CD14-positive monocyte (primary cell): Measurements from ENCODE around the gene ZNF385B. TPM values are rescaled to one million over a fixed set of nuclear protein-coding genes. Genes with fewer than 3 reads are reported as not detected.

Experiments used
- DNase-seq, 3 donors: peaks; one replicate each; pipeline ENCODE4 v3.0.0-alpha.2; 2011 to 2022
- H2AFZ ChIP-seq: 2 replicates; pipeline ENCODE4 v1.6.0; 2012; ENCODE audit warnings: mild to moderate bottlenecking, low read depth, low read length, inconsistent platforms; ENCODE audit not compliant: insufficient read depth, poor library complexity, severe bottlenecking
- H3K27ac ChIP-seq, 2 donors: 1 replicate in 1 of 2; 2 replicates in 1 of 2; pipeline ENCODE4 v1.5.1; 2012 to 2013; ENCODE audit warnings: low read length in 2 of 2, control low read depth in 1 of 2, inconsistent platforms in 1 of 2, low read depth in 1 of 2, mild to moderate bottlenecking in 1 of 2
- H3K27me3 ChIP-seq, 2 donors: one replicate each; pipeline versions ENCODE4 v1.6.0 to v1.6.1; 2011 to 2013; ENCODE audit warnings: low read length in 2 of 2; ENCODE audit not compliant: control insufficient read depth in 2 of 2, insufficient read depth in 2 of 2
- H3K36me3 ChIP-seq, 2 donors: replicated peaks in 1 of 2; 1 replicate in 1 of 2; 2 replicates in 1 of 2; pipeline versions ENCODE4 v1.5.1 to v1.6.1; 2012 to 2013; ENCODE audit warnings: low read length in 2 of 2, control low read depth in 1 of 2, inconsistent platforms in 1 of 2, mild to moderate bottlenecking in 1 of 2; ENCODE audit not compliant: insufficient read depth in 2 of 2, control insufficient read depth in 1 of 2
- H3K4me1 ChIP-seq, 2 donors: 1 replicate in 1 of 2; 2 replicates in 1 of 2; pipeline versions ENCODE4 v1.5.1 to v1.6.1; 2012 to 2013; ENCODE audit warnings: low read length in 2 of 2, control low read depth in 1 of 2, inconsistent platforms in 1 of 2, mild to moderate bottlenecking in 1 of 2, moderate library complexity in 1 of 2; ENCODE audit not compliant: insufficient read depth in 2 of 2, control insufficient read depth in 1 of 2
- H3K4me2 ChIP-seq: replicated peaks from 2 replicates; pipeline ENCODE3; 2012; ENCODE audit warnings: low read length, moderate library complexity, mild to moderate bottlenecking; ENCODE audit not compliant: poor library complexity, severe bottlenecking; ENCODE audit errors: extremely low read depth
- H3K4me3 ChIP-seq, 3 experiments: fragments of 200-600 bp in 1 of 3; sonication (generic) in 1 of 3; replicated peaks in 1 of 3; 1 replicate in 2 of 3; 2 replicates in 1 of 3; pipeline ENCODE4 v1.5.1; 2011 to 2013; ENCODE audit warnings: low read length in 3 of 3, mild to moderate bottlenecking in 3 of 3, control low read depth in 2 of 3, low read depth in 2 of 3, inconsistent platforms in 1 of 3, moderate library complexity in 1 of 3
- H3K79me2 ChIP-seq: 2 replicates; pipeline ENCODE4 v1.6.0; 2012; ENCODE audit warnings: mild to moderate bottlenecking, control low read depth, inconsistent platforms, low read length, moderate library complexity; ENCODE audit not compliant: insufficient read depth
- H3K9ac ChIP-seq: 2 replicates; pipeline ENCODE4 v1.6.0; 2017; ENCODE audit warnings: low read length, mild to moderate bottlenecking; ENCODE audit not compliant: insufficient read depth, poor library complexity, severe bottlenecking
- H3K9me3 ChIP-seq, 2 donors: replicated peaks in 1 of 2; 1 replicate in 1 of 2; 2 replicates in 1 of 2; pipeline versions ENCODE4 v1.5.1 to v1.6.1; 2012 to 2013; ENCODE audit warnings: low read length in 2 of 2, control low read depth in 1 of 2; ENCODE audit not compliant: control insufficient read depth in 1 of 2, insufficient read depth in 1 of 2
- H4K20me1 ChIP-seq: 2 replicates; pipeline ENCODE4 v1.6.0; 2012; ENCODE audit warnings: mild to moderate bottlenecking, low read length, control low read depth, moderate library complexity; ENCODE audit not compliant: insufficient read depth
- H3K27ac Mint-ChIP-seq, 7 donors: one replicate each; pipeline ENCODE4 v1.8.0; 2020; ENCODE audit warnings: mild to moderate bottlenecking in 7 of 7, mixed read lengths in 7 of 7, moderate library complexity in 6 of 7, inconsistent platforms in 2 of 7
- H3K27me3 Mint-ChIP-seq, 3 donors: one replicate each; pipeline ENCODE4 v1.8.0; 2021 to 2022; ENCODE audit warnings: low read depth in 3 of 3, mild to moderate bottlenecking in 3 of 3, mixed read lengths in 3 of 3, moderate library complexity in 3 of 3, inconsistent platforms in 1 of 3
- H3K36me3 Mint-ChIP-seq, 2 donors: one replicate each; pipeline ENCODE4 v1.8.0; 2020; ENCODE audit warnings: mixed read lengths in 2 of 2, inconsistent platforms in 1 of 2, mild to moderate bottlenecking in 1 of 2
- H3K4me1 Mint-ChIP-seq: one replicate; pipeline ENCODE4 v1.8.0; 2020; ENCODE audit warnings: mild to moderate bottlenecking, mixed read lengths
- H3K4me3 Mint-ChIP-seq, 2 donors: one replicate each; pipeline ENCODE4 v1.8.0; 2020; ENCODE audit warnings: mild to moderate bottlenecking in 2 of 2, mixed read lengths in 2 of 2, moderate library complexity in 1 of 2
- H3K9me3 Mint-ChIP-seq, 7 donors: one replicate each; pipeline ENCODE4 v1.8.0; 2020 to 2022; ENCODE audit warnings: mixed read lengths in 7 of 7, mild to moderate bottlenecking in 6 of 7, moderate library complexity in 6 of 7, inconsistent platforms in 2 of 7
- WGBS: methylation state at CpG from one replicate; pipeline ENCODE4 v1.1.5; 2013; ENCODE audit warnings: missing lambda C conversion rate; ENCODE audit not compliant: insufficient coverage; 5-methylcytosine and 5-hydroxymethylcytosine counted together
- intact Hi-C, 2 donors: fragments of 100-400 bp; cut with micrococcal nuclease; formaldehyde crosslinking; loops; one replicate each; pipeline versions ENCODE4 v1.15.0 to v1.15.1; 2023
- polyA plus RNA-seq, 3 donors: library from polyadenylated mRNA; depleted of rRNA in 1 of 3; unstranded in 2 of 3; stranded (reverse) in 1 of 3; fragments of 300-500 nt in 2 of 3; fragments of >200 nt in 1 of 3; fragmentation: Illumina TruSeq in 2 of 3; gene quantifications; 1 replicate in 2 of 3; 2 replicates in 1 of 3; pipeline ENCODE4 v1.2.3, GENCODE V29; 2012 to 2021
- TF ChIP-seq, protein P1 (sequence below): fragments of 200-600 bp; IDR thresholded peaks from one replicate; pipeline ENCODE4 v1.8.0; 2022; ENCODE audit warnings: antibody characterized with exemption, mild to moderate bottlenecking

Gene ZNF385B
- polyA plus RNA-seq, 3 donors = not detected

- no peak for DNase-seq
- TF ChIP-seq, protein P1, sequence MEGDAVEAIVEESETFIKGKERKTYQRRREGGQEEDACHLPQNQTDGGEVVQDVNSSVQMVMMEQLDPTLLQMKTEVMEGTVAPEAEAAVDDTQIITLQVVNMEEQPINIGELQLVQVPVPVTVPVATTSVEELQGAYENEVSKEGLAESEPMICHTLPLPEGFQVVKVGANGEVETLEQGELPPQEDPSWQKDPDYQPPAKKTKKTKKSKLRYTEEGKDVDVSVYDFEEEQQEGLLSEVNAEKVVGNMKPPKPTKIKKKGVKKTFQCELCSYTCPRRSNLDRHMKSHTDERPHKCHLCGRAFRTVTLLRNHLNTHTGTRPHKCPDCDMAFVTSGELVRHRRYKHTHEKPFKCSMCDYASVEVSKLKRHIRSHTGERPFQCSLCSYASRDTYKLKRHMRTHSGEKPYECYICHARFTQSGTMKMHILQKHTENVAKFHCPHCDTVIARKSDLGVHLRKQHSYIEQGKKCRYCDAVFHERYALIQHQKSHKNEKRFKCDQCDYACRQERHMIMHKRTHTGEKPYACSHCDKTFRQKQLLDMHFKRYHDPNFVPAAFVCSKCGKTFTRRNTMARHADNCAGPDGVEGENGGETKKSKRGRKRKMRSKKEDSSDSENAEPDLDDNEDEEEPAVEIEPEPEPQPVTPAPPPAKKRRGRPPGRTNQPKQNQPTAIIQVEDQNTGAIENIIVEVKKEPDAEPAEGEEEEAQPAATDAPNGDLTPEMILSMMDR = no peak
- Mint-ChIP-seq H3K27me3 (peaks cover 0 to 1% (median 0%) of the 10 kb centered on the region in 3 donors), H3K4me3 (no peak overlapping the region), H3K27ac (no peak overlapping the region), H3K4me1 (no peaks in the 10 kb centered on the region), H3K9me3 (peaks cover 0 to 1% (median 0%) of the 10 kb centered on the region in 7 donors), H3K36me3 (no peaks in the 10 kb centered on the region)
- H3K36me3 ChIP-seq = no peaks in the 10 kb centered on the region
- H3K9ac ChIP-seq = no peak overlapping the region
- H3K9me3 ChIP-seq = no peaks in the 10 kb centered on the region
- H3K27me3 ChIP-seq = no peaks in the 10 kb centered on the region
- no peak overlapping the region for H3K4me2 ChIP-seq
- intact Hi-C loops = no loop called here
- no peaks in the 10 kb centered on the region for H3K4me1 ChIP-seq
- H3K27ac ChIP-seq = no peak overlapping the region
- no peaks in the 10 kb centered on the region for H3K79me2 ChIP-seq
- no peaks in the 10 kb centered on the region for H4K20me1 ChIP-seq
- no peak overlapping the region for H2AFZ ChIP-seq
- no peak overlapping the region for H3K4me3 ChIP-seq
These were observed 276.7 kb downstream of the ZNF385B start for GRCh38 chr2:179584760-179585159.

DNA sequence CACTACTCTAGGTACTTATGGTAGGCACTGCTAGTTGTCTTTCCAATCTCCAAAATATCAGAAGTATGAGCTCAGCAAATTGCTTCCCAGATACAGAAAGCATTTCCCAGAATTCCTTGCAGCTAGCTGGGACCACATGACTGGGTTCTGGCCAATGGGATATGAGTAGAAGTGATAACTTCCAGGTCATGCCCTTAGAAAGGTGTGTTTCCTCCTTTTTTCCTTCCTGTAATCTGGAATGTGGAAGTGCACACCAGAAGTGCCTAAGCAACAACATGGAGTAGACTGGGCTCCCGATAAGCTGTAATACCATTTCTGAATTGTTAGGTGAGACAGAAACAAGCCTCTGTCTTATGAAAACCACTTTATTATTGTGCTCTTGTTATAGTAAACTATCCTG is 279.8 kb downstream of the ZNF385B start:
- Histone ChIP-seq H3K4me3 (no peak overlapping the region), H3K36me3 (no peaks in the 10 kb centered on the region), H3K79me2 (no peaks in the 10 kb centered on the region), H3K4me2 (no peak overlapping the region), H3K9ac (no peak overlapping the region), H3K9me3 (no peaks in the 10 kb centered on the region), H3K27me3 (no peaks in the 10 kb centered on the region), H4K20me1 (no peaks in the 10 kb centered on the region), H2AFZ (no peak overlapping the region), H3K4me1 (no peaks in the 10 kb centered on the region), H3K27ac (no peak overlapping the region)
- Mint-ChIP-seq H3K27ac (no peak overlapping the region), H3K4me1 (no peaks in the 10 kb centered on the region), H3K4me3 (no peak overlapping the region), H3K27me3 (peaks cover 0 to 1% (median 0%) of the 10 kb centered on the region in 3 donors), H3K36me3 (no peaks in the 10 kb centered on the region), H3K9me3 (peaks cover 0 to 1% (median 0%) of the 10 kb centered on the region in 7 donors)
- no peak for DNase-seq
- TF ChIP-seq, protein P1 = no peak
- no CpG with 5 or more reads among the region's 1 CpG for WGBS
- intact Hi-C loops = no loop called here
